Measurements from ENCODE around the gene NRG2. TPM values are rescaled to one million over a fixed set of nuclear protein-coding genes. Genes with fewer than 3 reads are reported as not detected.
A peak's percentile ranks its signal among the peaks of the same experiment; 100 is the strongest.

NRG2 gene
- polyA plus RNA-seq, 1 of the 3 experiments (the other 2 are of a cell fraction), result 3.7 TPM

- peak overlapping the region; percentile 16 to 47; a peak in 3 of 4 replicates for H3K4me3 ChIP-seq (ENCODE audit: low read depth in 2 of 2, low read length in 1 of 2)
- no peak for DNase-seq
- WGBS (ENCODE audit: low lambda C conversion rate), result 87% methylated on average over 11 of the region's 14 CpGs
- H3F3A ChIP-seq (replicated peaks; ENCODE audit: insufficient read depth), result no peaks in the 10 kb centered on the region
- peaks cover 0 to 33% of the 10 kb centered on the region in 2 experiments; a peak in 1 of 4 replicates for H3K4me1 ChIP-seq (ENCODE audit: control insufficient read depth in 1 of 2, insufficient read depth in 2 of 2, low read depth in 1 of 2, low read length in 1 of 2)
- ChIA-PET POLR2A (no interaction called here), CTCF (interaction anchor here (2.4 to 7.8 kb wide), 3 partner anchors 11 to 65 kb away, joined by 7 to 69 read pairs (median 10); no protein-coding TSS in a partner anchor)
- no peak overlapping the region for H3K27ac ChIP-seq (ENCODE audit: low read depth in 2 of 2, low read length in 1 of 2)
- no peak overlapping the region; the same call in 1 of the 2 replicates for H3K4me2 ChIP-seq
- no peaks in the 10 kb centered on the region for H3K9me2 ChIP-seq
- H3K9me3 ChIP-seq, result no peaks in the 10 kb centered on the region
- H3K27me3 ChIP-seq (ENCODE audit: insufficient read depth), result peaks cover 47% of the 10 kb centered on the region
- no peak overlapping the region for H2AFZ ChIP-seq (ENCODE audit: low read depth)
- no peaks in the 10 kb centered on the region for H3K36me3 ChIP-seq (replicated peaks in 1 of 2; ENCODE audit: control insufficient read depth in 1 of 2, insufficient read depth in 2 of 2, low read length in 1 of 2)
- 0 out of 2 replicates have a peak, but pooled peaks cover 7% of the 10 kb centered on the region for H4K20me1 ChIP-seq (ENCODE audit: insufficient read depth)
- H3K9ac ChIP-seq, result no peak overlapping the region
- no peaks in the 10 kb centered on the region for H3K79me2 ChIP-seq (ENCODE audit: insufficient read depth)
- TF ChIP-seq, protein P1, sequence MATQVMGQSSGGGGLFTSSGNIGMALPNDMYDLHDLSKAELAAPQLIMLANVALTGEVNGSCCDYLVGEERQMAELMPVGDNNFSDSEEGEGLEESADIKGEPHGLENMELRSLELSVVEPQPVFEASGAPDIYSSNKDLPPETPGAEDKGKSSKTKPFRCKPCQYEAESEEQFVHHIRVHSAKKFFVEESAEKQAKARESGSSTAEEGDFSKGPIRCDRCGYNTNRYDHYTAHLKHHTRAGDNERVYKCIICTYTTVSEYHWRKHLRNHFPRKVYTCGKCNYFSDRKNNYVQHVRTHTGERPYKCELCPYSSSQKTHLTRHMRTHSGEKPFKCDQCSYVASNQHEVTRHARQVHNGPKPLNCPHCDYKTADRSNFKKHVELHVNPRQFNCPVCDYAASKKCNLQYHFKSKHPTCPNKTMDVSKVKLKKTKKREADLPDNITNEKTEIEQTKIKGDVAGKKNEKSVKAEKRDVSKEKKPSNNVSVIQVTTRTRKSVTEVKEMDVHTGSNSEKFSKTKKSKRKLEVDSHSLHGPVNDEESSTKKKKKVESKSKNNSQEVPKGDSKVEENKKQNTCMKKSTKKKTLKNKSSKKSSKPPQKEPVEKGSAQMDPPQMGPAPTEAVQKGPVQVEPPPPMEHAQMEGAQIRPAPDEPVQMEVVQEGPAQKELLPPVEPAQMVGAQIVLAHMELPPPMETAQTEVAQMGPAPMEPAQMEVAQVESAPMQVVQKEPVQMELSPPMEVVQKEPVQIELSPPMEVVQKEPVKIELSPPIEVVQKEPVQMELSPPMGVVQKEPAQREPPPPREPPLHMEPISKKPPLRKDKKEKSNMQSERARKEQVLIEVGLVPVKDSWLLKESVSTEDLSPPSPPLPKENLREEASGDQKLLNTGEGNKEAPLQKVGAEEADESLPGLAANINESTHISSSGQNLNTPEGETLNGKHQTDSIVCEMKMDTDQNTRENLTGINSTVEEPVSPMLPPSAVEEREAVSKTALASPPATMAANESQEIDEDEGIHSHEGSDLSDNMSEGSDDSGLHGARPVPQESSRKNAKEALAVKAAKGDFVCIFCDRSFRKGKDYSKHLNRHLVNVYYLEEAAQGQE (IDR thresholded peaks at IDR 0.05; ENCODE audit: low read depth, low read length), result no peak
- TF ChIP-seq GABPA (IDR thresholded peaks at IDR 0.05; ENCODE audit: low read depth), result no peak
- no peak for TF ChIP-seq RAD21 (IDR thresholded peaks at IDR 0.05; ENCODE audit: low read length)
- TF ChIP-seq, protein P2, sequence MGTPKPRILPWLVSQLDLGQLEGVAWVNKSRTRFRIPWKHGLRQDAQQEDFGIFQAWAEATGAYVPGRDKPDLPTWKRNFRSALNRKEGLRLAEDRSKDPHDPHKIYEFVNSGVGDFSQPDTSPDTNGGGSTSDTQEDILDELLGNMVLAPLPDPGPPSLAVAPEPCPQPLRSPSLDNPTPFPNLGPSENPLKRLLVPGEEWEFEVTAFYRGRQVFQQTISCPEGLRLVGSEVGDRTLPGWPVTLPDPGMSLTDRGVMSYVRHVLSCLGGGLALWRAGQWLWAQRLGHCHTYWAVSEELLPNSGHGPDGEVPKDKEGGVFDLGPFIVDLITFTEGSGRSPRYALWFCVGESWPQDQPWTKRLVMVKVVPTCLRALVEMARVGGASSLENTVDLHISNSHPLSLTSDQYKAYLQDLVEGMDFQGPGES (IDR thresholded peaks at IDR 0.05; ENCODE audit: low read depth, low read length), result no peak
Measured at GRCh38 chr5:139903450-139903794, 139.7 kb downstream of the NRG2 start.

- ChIA-PET POLR2A (no interaction called here), CTCF (interaction anchor here (0.6 to 7.8 kb wide), 8 partner anchors 9 to 115 kb away, joined by 3 to 69 read pairs (median 4); no protein-coding TSS in a partner anchor)
- Histone ChIP-seq H2AFZ (ENCODE audit: low read depth) (no peak overlapping the region), H3K36me3 (replicated peaks in 1 of 2; ENCODE audit: control insufficient read depth in 1 of 2, insufficient read depth in 2 of 2, low read length in 1 of 2) (no peaks in the 10 kb centered on the region), H3K4me3 (ENCODE audit: low read depth in 2 of 2, low read length in 1 of 2) (no peak overlapping the region), H3K27ac (ENCODE audit: low read depth in 2 of 2, low read length in 1 of 2) (no peak overlapping the region), H3K27me3 (ENCODE audit: insufficient read depth) (peaks cover 47% of the 10 kb centered on the region), H3F3A (replicated peaks; ENCODE audit: insufficient read depth) (no peaks in the 10 kb centered on the region), H3K4me1 (ENCODE audit: control insufficient read depth in 1 of 2, insufficient read depth in 2 of 2, low read depth in 1 of 2, low read length in 1 of 2) (peaks cover 0 to 44% of the 10 kb centered on the region in 2 experiments; a peak in 1 of 4 replicates), H3K9ac (no peak overlapping the region), H3K4me2 (no peak overlapping the region), H3K9me2 (no peaks in the 10 kb centered on the region), H3K79me2 (ENCODE audit: insufficient read depth) (no peaks in the 10 kb centered on the region), H3K9me3 (no peaks in the 10 kb centered on the region), H4K20me1 (ENCODE audit: insufficient read depth) (0 out of 2 replicates have a peak, but pooled peaks cover 7% of the 10 kb centered on the region)
- DNase-seq, result no peak
- 58% methylated on average over 2 of the region's 3 CpGs for WGBS (ENCODE audit: low lambda C conversion rate)
- TF ChIP-seq JUND (IDR thresholded peaks at IDR 0.05) (no peak), USF1 (IDR thresholded peaks at IDR 0.05; ENCODE audit: borderline replicate concordance, low read depth) (no peak), FOSL2 (IDR thresholded peaks at IDR 0.05; ENCODE audit: borderline replicate concordance, low read depth) (no peak)
- TF ChIP-seq, protein P3, sequence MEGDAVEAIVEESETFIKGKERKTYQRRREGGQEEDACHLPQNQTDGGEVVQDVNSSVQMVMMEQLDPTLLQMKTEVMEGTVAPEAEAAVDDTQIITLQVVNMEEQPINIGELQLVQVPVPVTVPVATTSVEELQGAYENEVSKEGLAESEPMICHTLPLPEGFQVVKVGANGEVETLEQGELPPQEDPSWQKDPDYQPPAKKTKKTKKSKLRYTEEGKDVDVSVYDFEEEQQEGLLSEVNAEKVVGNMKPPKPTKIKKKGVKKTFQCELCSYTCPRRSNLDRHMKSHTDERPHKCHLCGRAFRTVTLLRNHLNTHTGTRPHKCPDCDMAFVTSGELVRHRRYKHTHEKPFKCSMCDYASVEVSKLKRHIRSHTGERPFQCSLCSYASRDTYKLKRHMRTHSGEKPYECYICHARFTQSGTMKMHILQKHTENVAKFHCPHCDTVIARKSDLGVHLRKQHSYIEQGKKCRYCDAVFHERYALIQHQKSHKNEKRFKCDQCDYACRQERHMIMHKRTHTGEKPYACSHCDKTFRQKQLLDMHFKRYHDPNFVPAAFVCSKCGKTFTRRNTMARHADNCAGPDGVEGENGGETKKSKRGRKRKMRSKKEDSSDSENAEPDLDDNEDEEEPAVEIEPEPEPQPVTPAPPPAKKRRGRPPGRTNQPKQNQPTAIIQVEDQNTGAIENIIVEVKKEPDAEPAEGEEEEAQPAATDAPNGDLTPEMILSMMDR (IDR thresholded peaks at IDR 0.05), result no peak
Measured at GRCh38 chr5:139901986-139902385, 141.1 kb downstream of the NRG2 start.
